HepG2 (cell line): ENCODE data around the gene GDF7. TPM values are rescaled to one million over a fixed set of nuclear protein-coding genes. Genes with fewer than 3 reads are reported as not detected.

Source experiments
- ETV6 ChIP-seq: sonication (generic); formaldehyde crosslinking; conservative IDR thresholded peaks from 2 replicates; pipeline ENCODE4 v1.4.0; 2020; ENCODE audit warnings: missing genetic modification reagents
- GLI4 ChIP-seq: sonication (generic); formaldehyde crosslinking; IDR thresholded peaks from 2 replicates; pipeline ENCODE4 v1.5.1; 2020; ENCODE audit warnings: missing genetic modification reagents, mild to moderate bottlenecking, moderate library complexity, borderline replicate concordance
- HMG20A ChIP-seq: IDR thresholded peaks from 2 replicates; pipeline ENCODE4 v1.6.1; 2016; ENCODE audit warnings: borderline replicate concordance
- ISX ChIP-seq: sonication (generic); formaldehyde crosslinking; conservative IDR thresholded peaks from 2 replicates; pipeline ENCODE4 v1.5.0; 2020; ENCODE audit warnings: missing genetic modification reagents
- MAF1 ChIP-seq: sonication (generic); formaldehyde crosslinking; IDR thresholded peaks from 2 replicates; pipeline ENCODE4 v1.5.0; 2020; ENCODE audit warnings: missing genetic modification reagents, borderline replicate concordance
- MTF2 ChIP-seq: sonication (generic); formaldehyde crosslinking; IDR thresholded peaks from 2 replicates; pipeline ENCODE4 v1.5.0; 2020; ENCODE audit warnings: missing genetic modification reagents, borderline replicate concordance
- MYNN ChIP-seq: sonication (generic); formaldehyde crosslinking; IDR thresholded peaks from 2 replicates; pipeline ENCODE4 v1.4.0; 2020; ENCODE audit warnings: mild to moderate bottlenecking, low read depth, missing genetic modification reagents
- NCOA1 ChIP-seq: sonication (generic); formaldehyde crosslinking; IDR thresholded peaks from 2 replicates; pipeline ENCODE4 v1.9.0; 2021; ENCODE audit warnings: missing genetic modification reagents
- NFIB ChIP-seq: sonication (generic); formaldehyde crosslinking; IDR thresholded peaks from 2 replicates; pipeline ENCODE4 v1.9.0; 2021; ENCODE audit warnings: missing genetic modification reagents, mild to moderate bottlenecking, borderline replicate concordance
- NFYB ChIP-seq: sonication (generic); formaldehyde crosslinking; IDR thresholded peaks from 2 replicates; pipeline ENCODE4 v1.4.0; 2020; ENCODE audit warnings: missing genetic modification reagents
- NFYC ChIP-seq: IDR thresholded peaks from 2 replicates; pipeline ENCODE4 v1.6.1; 2016; ENCODE audit warnings: missing genetic modification reagents, missing compliant biosample characterization
- PPARG ChIP-seq: conservative IDR thresholded peaks from 2 replicates; pipeline ENCODE4 v1.6.1; 2016; ENCODE audit warnings: missing biosample characterization, missing genetic modification reagents
- RNF2 ChIP-seq: fragments of 450-650 bp; conservative IDR thresholded peaks from 2 replicates; pipeline ENCODE4 v1.6.1; 2016; ENCODE audit warnings: low read depth
- TCF7 ChIP-seq: sonication (generic); IDR thresholded peaks from 2 replicates; pipeline ENCODE4 v1.6.1; 2016; ENCODE audit warnings: antibody characterized with exemption, low read depth
- YY1 ChIP-seq: IDR thresholded peaks from 2 replicates; pipeline ENCODE4 v1.6.1; 2011; ENCODE audit warnings: low read length, low read depth, moderate library complexity, mild to moderate bottlenecking; ENCODE audit not compliant: insufficient read depth, insufficient replicate concordance
- ZBTB20 ChIP-seq: sonication (generic); formaldehyde crosslinking; IDR thresholded peaks from 2 replicates; pipeline ENCODE4 v1.8.1; 2023; ENCODE audit warnings: missing genetic modification reagents, low read depth, mild to moderate bottlenecking, borderline replicate concordance
- ZBTB8A ChIP-seq: sonication (generic); formaldehyde crosslinking; IDR thresholded peaks from 2 replicates; pipeline ENCODE4 v1.4.0; 2020; ENCODE audit warnings: mild to moderate bottlenecking, low read depth, missing genetic modification reagents, borderline replicate concordance
- ZNF101 ChIP-seq: sonication (generic); formaldehyde crosslinking; IDR thresholded peaks from 2 replicates; pipeline ENCODE4 v1.4.0; 2020; ENCODE audit warnings: mild to moderate bottlenecking, low read depth, missing genetic modification reagents, borderline replicate concordance
- ZNF317 ChIP-seq: sonication (generic); formaldehyde crosslinking; IDR thresholded peaks from 2 replicates; pipeline ENCODE4 v1.5.0; 2020; ENCODE audit warnings: mild to moderate bottlenecking, missing genetic modification reagents
- ZNF446 ChIP-seq: sonication (generic); formaldehyde crosslinking; IDR thresholded peaks from 2 replicates; pipeline ENCODE4 v1.5.0; 2020; ENCODE audit warnings: mild to moderate bottlenecking, missing genetic modification reagents
- ZNF75D ChIP-seq: sonication (generic); formaldehyde crosslinking; IDR thresholded peaks from 2 replicates; pipeline ENCODE4 v1.8.1; 2023; ENCODE audit warnings: missing genetic modification reagents, mild to moderate bottlenecking, borderline replicate concordance
- polyA plus RNA-seq, 8 experiments: library from polyadenylated mRNA; depleted of rRNA in 3 of 8; stranded (reverse) in 7 of 8; unstranded in 1 of 8; fragments of >200 nt; fragmentation: Illumina TruSeq in 4 of 8; extraction: Trizol in 4 of 8; gene quantifications; 2 replicates each; pipeline versions ENCODE4 v1.2.1 to v1.2.3, GENCODE V29; 2011 to 2016; ENCODE audit warnings: low read depth in 4 of 8, missing spikeins in 1 of 8, mixed read lengths in 1 of 8; ENCODE audit not compliant: insufficient read depth in 1 of 8
- total RNA-seq, 5 experiments: library from RNA; depleted of rRNA; stranded (reverse); fragments of >200 nt; fragmentation: Illumina TruSeq; extraction: Trizol; gene quantifications; 2 replicates each; pipeline ENCODE4 v1.2.3, GENCODE V29; 2016; ENCODE audit warnings: low read depth in 1 of 5
- TF ChIP-seq, protein P1 (sequence below): sonication (generic); formaldehyde crosslinking; IDR thresholded peaks from 2 replicates; pipeline ENCODE4 v1.4.0; 2020; ENCODE audit warnings: missing genetic modification reagents
- TF ChIP-seq, protein P2 (sequence below): IDR thresholded peaks from 2 replicates; pipeline ENCODE4 v1.6.1; 2012; ENCODE audit warnings: inconsistent platforms
- TF ChIP-seq, protein P3 (sequence below): sonication (generic); formaldehyde crosslinking; IDR thresholded peaks from 2 replicates; pipeline ENCODE4 v1.4.0; 2020; ENCODE audit warnings: missing genetic modification reagents
- TF ChIP-seq, protein P4 (sequence below): IDR thresholded peaks from 2 replicates; pipeline ENCODE4 v1.6.1; 2016; ENCODE audit warnings: mild to moderate bottlenecking, missing biosample characterization, missing genetic modification reagents
- TF ChIP-seq, protein P5 (sequence below): sonication (generic); formaldehyde crosslinking; conservative IDR thresholded peaks from 2 replicates; pipeline ENCODE4 v1.4.0; 2020; ENCODE audit warnings: missing genetic modification reagents

The GDF7 gene
- total and polyA plus RNA-seq, 2 of the 13 experiments (the other 11 are each of a cell fraction or from before 2014, with no cell fraction given), result 1.6 to 15.0 TPM

DNA sequence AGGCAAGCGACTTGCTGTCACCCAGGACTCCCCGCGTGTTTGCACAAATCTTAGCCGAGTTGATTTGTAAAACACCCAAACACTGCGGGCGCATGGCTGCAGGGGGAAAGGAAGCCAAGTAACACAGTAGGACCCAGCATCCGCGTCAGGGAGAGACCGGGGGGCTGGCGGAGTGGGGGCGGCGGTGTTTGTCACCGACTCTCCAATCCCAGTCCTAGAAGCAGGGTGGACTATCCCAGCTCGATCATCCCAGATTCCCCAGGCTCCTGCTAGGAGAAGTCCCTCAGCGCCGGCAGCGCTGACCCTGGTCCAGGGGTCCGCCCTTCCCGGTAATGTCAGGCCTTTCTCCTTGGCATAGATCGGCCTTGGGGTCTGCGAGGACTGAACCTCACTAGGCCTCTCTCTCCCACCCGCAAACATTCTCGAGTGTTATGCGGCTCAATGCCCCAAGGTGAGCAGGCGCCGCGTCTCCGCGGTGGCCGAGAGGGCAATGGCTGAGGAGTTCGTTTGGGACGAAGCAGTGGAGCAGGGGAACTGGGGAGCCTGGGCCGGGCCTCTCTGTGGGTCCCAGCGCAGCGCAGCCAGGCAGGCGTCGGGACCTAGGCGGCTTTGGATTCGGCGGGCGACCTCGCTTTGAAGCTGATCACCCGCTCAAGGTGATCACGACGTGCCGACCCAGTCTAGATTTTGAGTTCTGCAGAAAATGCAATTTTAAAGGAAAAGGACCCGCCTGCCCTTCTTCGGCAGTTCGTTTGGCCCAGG, 1.5 kb upstream of the GDF7 start (continued):
- TF ChIP-seq, protein P1, sequence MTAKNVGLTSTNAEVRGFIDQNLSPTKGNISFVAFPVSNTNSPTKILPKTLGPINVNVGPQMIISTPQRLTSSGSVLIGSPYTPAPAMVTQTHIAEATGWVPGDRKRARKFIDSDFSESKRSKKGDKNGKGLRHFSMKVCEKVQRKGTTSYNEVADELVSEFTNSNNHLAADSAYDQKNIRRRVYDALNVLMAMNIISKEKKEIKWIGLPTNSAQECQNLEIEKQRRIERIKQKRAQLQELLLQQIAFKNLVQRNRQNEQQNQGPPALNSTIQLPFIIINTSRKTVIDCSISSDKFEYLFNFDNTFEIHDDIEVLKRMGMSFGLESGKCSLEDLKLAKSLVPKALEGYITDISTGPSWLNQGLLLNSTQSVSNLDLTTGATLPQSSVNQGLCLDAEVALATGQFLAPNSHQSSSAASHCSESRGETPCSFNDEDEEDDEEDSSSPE (CRISPR knock-in tag), result no peak
- TF ChIP-seq GLI4 (no peak), NFYC (CRISPR knock-in tag) (no peak), ZBTB8A (CRISPR knock-in tag) (no peak), ZNF317 (CRISPR knock-in tag) (no peak), ZNF101 (CRISPR knock-in tag) (no peak), RNF2 (no peak), MYNN (CRISPR knock-in tag) (no peak), ZBTB20 (CRISPR knock-in tag) (no peak), YY1 (no peak), NFIB (CRISPR knock-in tag) (no peak), NCOA1 (peak; percentile 11), ZNF75D (CRISPR knock-in tag) (no peak), ETV6 (CRISPR knock-in tag) (peak; percentile 18; the same call in 1 of the 2 replicates), PPARG (CRISPR knock-in tag) (no peak), TCF7 (no peak), NFYB (CRISPR knock-in tag) (no peak), MAF1 (CRISPR knock-in tag) (no peak), HMG20A (no peak), ISX (no peak), MTF2 (0 out of 2 replicates have a peak, but pooled peaks have one; percentile 27), ZNF446 (CRISPR knock-in tag) (no peak)
- TF ChIP-seq, protein P2, sequence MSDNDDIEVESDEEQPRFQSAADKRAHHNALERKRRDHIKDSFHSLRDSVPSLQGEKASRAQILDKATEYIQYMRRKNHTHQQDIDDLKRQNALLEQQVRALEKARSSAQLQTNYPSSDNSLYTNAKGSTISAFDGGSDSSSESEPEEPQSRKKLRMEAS, result 0 out of 2 replicates have a peak, but pooled peaks have one; percentile 8
- TF ChIP-seq, protein P3, sequence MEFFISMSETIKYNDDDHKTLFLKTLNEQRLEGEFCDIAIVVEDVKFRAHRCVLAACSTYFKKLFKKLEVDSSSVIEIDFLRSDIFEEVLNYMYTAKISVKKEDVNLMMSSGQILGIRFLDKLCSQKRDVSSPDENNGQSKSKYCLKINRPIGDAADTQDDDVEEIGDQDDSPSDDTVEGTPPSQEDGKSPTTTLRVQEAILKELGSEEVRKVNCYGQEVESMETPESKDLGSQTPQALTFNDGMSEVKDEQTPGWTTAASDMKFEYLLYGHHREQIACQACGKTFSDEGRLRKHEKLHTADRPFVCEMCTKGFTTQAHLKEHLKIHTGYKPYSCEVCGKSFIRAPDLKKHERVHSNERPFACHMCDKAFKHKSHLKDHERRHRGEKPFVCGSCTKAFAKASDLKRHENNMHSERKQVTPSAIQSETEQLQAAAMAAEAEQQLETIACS, result no peak
- TF ChIP-seq, protein P4, sequence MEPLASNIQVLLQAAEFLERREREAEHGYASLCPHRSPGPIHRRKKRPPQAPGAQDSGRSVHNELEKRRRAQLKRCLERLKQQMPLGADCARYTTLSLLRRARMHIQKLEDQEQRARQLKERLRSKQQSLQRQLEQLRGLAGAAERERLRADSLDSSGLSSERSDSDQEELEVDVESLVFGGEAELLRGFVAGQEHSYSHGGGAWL (CRISPR knock-in tag), result peak; percentile 17; the same call in 1 of the 2 replicates
- TF ChIP-seq, protein P5, sequence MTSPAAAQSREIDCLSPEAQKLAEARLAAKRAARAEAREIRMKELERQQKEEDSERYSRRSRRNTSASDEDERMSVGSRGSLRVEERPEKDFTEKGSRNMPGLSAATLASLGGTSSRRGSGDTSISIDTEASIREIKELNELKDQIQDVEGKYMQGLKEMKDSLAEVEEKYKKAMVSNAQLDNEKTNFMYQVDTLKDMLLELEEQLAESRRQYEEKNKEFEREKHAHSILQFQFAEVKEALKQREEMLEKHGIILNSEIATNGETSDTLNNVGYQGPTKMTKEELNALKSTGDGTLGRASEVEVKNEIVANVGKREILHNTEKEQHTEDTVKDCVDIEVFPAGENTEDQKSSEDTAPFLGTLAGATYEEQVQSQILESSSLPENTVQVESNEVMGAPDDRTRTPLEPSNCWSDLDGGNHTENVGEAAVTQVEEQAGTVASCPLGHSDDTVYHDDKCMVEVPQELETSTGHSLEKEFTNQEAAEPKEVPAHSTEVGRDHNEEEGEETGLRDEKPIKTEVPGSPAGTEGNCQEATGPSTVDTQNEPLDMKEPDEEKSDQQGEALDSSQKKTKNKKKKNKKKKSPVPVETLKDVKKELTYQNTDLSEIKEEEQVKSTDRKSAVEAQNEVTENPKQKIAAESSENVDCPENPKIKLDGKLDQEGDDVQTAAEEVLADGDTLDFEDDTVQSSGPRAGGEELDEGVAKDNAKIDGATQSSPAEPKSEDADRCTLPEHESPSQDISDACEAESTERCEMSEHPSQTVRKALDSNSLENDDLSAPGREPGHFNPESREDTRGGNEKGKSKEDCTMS (CRISPR knock-in tag), result no peak
